22Rv1 (cell line): ENCODE measurements around the gene U2SURP.

ENCODE experiments used
- H3K27ac ChIP-seq: fragments of 450-650 bp; 2 replicates; pipeline ENCODE4 v1.5.1; 2017
- ZFX ChIP-seq: fragments of 450-650 bp; IDR thresholded peaks from 2 replicates; pipeline ENCODE4 v1.6.1; 2017; ENCODE audit warnings: antibody characterized with exemption, borderline replicate concordance
- TF ChIP-seq, protein P1 (sequence below): fragments of 450-650 bp; IDR thresholded peaks from 2 replicates; pipeline ENCODE4 v1.5.1; 2017; ENCODE audit warnings: mild to moderate bottlenecking

Gene U2SURP

GRCh38 chr3:142990721-142991120 lies 10.6 kb upstream of the U2SURP start:
- TF ChIP-seq, protein P1, sequence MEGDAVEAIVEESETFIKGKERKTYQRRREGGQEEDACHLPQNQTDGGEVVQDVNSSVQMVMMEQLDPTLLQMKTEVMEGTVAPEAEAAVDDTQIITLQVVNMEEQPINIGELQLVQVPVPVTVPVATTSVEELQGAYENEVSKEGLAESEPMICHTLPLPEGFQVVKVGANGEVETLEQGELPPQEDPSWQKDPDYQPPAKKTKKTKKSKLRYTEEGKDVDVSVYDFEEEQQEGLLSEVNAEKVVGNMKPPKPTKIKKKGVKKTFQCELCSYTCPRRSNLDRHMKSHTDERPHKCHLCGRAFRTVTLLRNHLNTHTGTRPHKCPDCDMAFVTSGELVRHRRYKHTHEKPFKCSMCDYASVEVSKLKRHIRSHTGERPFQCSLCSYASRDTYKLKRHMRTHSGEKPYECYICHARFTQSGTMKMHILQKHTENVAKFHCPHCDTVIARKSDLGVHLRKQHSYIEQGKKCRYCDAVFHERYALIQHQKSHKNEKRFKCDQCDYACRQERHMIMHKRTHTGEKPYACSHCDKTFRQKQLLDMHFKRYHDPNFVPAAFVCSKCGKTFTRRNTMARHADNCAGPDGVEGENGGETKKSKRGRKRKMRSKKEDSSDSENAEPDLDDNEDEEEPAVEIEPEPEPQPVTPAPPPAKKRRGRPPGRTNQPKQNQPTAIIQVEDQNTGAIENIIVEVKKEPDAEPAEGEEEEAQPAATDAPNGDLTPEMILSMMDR, result no peak
- no peak for TF ChIP-seq ZFX
- no peak overlapping the region for H3K27ac ChIP-seq

DNA sequence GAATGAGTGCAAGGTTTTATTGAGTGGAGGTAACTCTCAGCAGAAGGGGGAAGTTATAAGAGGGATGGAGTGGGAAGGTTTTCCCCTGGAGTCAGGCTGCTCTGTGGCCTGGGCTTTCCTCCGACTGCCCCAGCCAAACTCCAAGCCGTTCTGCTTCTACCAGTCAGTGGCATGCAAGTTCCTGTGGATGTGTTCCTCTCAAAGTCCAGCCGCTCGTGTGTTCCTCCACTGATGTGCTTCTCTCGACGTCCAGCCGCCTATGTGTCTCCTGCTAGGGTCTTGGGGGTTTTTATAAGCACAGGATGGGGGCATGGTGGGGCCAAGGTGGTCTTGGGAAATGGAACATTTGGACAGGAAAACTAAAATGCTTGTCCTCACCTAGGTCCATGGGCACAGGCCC lies 9.0 kb upstream of the U2SURP start:
- TF ChIP-seq, protein P1, result no peak
- no peak for TF ChIP-seq ZFX
- H3K27ac ChIP-seq, result no peak overlapping the region

- TF ChIP-seq, protein P1, result peak; percentile 87
- no peak for TF ChIP-seq ZFX
- H3K27ac ChIP-seq, result no peak overlapping the region
Measured at GRCh38 chr3:142993958-142994442, 7.4 kb upstream of the U2SURP start.

DNA sequence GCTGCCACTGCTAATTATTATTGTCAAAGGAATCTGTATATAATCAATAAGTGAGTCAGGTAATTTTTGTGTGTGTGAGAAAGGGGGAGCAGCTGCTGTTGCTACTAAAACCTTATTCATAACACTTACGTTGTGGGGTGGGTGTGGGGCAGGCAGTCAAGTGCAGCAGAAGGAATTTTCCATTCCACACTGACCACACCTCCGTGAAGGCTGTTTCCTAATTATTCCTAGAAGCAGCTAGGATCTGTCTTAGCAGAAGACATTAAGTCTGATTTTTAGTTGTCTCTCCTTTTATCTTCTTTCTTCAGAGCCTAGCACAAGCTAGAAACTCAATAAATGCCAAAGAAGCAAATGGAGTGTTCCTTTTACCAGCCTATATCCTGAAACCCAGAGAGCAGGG lies 4.0 kb upstream of the U2SURP start:
- no peak overlapping the region for H3K27ac ChIP-seq
- TF ChIP-seq, protein P1, result no peak
- TF ChIP-seq ZFX, result no peak

- TF ChIP-seq, protein P1, result no peak
- TF ChIP-seq ZFX, result no peak
- no peak overlapping the region for H3K27ac ChIP-seq
Measured at GRCh38 chr3:142998439-142998838, 2.9 kb upstream of the U2SURP start.

DNA sequence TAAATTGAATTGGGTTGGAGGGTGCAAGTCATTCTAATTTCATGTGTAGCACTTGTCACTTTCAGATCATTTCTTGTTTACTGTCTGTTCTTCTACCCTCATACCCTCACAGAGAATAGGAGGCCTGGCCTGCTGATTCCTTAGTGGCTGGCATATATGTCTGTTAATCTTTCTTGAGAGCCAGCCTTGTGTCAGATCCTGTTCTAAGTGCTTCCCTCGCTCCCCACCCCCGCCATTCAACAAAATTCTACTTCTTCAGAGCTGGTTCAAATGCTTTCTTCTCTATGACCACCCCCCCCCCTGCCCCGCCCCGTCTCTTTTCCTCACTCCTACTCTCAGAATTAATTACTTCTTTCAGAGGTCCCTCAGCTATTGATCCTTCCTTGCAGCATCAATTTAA lies 1.5 kb upstream of the U2SURP start:
- TF ChIP-seq, protein P1, result no peak
- no peak for TF ChIP-seq ZFX
- peak overlapping the region; percentile 93 for H3K27ac ChIP-seq

- TF ChIP-seq ZFX, result no peak
- TF ChIP-seq, protein P1, result no peak
- peak overlapping the region; percentile 93 for H3K27ac ChIP-seq
Measured at GRCh38 chr3:143000528-143000927, 842 bp upstream of the U2SURP start.
